Cerebellar nuclear complex (tissue), 1 donor: ENCODE results near the gene KIF26B.

ENCODE experiments used
- DNase-seq, 2 experiments: peaks; one replicate each; lab custom pipeline; 2025; lab: John Stamatoyannopoulos, UW

Gene KIF26B

DNA sequence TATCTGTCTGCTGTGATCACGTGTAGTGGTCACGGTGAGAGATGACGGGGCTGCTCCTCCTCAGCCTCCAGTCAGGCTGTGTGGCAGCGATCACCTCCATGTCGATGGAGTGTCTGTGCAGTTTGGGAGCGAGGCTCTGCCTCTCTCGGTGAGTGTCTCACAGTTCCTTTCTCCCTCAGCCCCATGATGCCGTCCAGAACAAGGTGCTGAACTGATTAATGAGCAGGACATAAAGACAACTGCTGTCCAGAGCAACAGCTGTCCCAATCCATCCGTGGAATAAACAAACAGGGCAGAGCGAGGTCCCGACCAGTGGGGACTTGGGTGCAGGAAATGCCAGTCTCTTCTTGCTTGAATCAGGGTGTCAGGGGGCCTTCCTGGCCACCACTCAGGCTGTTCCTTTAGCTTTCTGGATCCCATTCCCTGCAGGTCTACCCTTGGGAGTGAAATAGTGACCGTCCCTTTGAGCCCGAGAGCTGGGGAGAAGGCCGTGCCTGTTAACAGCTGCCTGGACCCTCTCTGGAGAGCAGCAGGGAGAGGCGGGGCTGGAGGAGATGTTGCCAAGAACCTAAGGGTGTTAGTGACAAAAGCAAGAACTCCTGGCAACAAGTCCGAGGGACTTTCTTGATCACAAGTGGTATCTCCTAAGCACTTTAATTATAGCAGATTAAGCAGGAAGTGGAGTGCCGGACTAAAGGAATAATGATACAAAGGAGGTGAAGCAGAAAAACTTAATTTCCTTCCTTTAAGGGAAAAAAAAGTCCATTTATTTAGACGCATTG is 443.9 kb downstream of the KIF26B start:
- DNase-seq: no peak

DNA sequence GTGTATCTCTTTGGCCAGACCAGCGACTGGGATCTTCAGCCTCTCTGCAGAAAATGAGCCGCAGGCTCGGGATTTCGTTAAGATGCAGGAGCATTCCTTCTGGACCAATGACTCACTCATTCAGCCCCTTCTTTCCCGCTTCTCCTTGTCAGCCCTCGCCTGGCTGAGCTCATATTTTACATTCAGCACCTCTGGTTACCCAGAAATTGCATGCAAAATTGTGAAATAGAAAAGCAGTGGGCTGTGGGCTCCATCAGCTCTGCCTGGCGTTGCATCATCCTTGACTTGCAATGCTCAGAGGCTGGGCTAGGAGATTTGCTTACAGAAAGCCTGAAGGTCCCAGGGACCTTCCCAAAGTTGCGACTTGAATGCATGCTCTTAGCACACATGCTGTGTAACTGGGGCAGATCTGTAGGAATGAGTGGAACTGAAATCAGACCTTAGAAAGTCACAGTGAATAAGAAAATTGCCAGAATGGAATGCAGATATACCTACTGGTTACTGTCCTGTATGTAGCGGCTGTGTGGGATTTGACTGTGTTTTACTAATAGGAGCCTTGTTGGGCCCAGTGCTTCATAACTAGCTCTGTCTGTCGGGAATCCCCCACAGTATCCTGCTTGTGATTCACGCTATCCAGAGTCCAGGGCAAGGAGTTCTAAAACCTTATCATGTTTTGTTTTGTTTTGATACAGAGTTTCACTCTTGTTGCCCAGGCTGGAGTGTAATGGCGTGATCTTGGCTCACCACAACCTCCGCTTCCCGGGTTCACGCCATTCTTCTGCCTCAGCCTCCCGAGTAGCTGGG is 444.8 kb downstream of the KIF26B start:
- no peak for DNase-seq

DNA sequence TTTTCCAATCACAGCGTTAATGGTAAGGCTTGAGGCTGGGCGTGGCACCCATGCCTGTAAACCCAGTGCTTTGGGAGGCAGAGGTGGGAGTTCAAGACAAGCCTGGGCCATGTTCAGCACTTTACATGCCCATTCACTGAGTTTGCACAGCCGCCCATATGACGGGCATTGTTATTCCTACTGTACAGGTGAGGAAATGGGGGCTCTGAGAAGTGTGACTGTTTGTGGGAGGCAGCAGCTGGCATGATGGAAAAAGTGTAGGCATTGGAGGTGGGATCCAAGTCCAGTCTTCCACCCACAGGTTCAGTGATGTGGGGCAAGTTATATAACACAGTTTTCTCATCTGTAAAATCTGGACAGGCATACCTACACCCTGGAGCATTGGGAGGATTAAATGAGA is 445.9 kb downstream of the KIF26B start:
- no peak for DNase-seq

DNA sequence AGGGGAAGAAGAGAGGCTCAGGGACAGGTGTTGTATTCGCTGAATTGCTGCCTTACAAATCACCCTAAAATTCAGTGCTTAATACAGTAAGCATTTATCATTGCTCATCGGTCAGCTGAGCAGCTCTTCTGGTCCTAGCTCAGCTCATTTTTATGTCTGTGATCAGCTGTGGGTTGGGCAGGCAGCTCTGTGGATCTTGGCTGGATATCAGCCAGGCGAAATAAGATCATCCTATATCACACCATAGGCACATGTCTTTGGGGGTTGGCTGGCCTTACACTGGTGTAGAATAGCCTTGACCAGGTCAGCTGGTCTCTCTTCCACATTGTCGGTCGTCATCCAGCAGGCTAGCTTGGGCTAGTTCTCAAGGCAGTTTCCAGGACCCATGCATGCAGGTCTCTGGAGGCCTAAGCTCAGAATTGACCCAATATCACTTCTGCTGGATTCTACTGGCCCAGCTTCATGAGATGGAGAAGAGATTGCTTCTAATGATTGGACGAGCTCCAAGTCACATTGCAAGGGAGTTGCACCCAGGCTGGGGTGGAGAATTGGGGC is 448.6 kb downstream of the KIF26B start:
- no peak for DNase-seq

DNA sequence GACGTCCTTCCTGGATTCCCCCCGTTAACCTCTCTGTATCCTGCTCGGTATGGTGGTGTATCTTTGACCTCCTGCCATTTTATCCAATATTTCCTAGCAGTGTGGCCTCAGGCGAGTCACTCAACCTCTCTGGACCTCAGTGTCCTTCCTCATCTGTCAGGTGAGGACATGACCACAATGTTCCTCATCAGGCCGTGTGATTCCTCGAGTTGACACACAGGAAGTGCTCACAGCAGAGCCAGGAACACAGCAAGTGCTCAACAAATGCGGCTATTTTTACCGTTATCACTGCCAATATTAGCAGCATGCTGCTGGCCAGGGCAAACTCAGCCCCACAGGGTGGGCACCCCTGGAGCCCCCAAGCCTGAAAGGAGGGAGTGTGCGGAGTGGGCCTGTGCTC is 450.2 kb downstream of the KIF26B start:
- DNase-seq: no peak

DNA sequence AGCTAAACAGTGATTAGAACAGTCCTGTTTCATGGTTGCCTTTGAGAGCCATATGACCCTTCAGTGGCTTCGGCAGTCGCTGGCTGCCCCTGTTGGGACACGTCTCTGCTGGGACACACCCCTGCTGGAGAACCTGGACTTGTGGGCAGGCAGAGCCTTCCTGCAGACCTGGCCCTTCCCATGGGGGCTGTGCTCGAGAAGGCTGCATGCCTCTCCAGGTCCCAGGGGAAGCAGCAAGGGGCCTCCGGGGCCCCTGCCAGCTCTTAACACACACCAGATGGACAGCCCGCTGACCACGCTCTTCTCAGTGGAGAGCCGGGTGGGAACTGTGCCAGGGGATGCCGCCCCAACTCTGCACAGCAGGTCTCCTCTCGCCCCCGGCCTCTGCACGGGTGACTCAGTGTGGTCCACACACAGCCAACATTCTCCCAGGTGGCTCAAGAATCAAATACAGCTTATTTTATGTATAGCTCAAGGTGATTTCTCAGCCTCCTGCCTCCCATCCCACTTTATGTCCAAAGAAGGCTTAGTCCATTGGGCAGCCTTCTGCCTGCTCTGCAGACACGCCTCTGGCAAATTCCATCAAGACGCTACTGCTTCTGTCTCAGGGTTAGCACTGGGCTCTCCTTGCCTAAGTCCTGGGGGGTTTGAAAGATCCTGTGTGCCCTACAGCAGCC is 450.8 kb downstream of the KIF26B start:
- peak in 1 of 2 experiments; percentile 43 for DNase-seq

DNA sequence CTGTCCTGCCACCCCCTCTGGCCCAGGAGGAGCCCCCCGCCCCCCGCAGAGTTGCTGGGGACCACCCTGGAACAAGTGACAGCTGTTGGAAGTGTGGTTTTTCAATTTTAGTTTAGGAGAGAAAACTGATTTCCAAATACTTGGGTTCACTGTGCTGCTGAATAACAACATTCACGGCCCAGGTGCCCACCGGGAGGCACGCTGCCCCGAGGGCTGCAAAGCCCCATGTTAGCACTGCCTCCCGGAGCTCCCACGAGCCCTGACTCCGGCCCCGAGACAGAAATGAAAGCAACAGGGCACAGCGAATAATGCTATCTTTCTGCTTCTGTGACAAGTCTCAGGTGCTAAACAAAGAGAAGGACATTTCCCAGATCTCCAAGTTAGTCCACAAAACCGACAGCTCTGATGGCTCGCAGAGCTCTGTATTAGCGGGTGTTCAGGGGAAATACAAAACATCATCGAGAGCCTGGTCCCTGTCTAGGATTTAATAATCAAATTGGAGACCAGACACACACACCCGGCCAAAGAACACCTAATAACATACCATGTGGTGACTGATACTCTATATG is 451.5 kb downstream of the KIF26B start:
- DNase-seq: no peak

DNA sequence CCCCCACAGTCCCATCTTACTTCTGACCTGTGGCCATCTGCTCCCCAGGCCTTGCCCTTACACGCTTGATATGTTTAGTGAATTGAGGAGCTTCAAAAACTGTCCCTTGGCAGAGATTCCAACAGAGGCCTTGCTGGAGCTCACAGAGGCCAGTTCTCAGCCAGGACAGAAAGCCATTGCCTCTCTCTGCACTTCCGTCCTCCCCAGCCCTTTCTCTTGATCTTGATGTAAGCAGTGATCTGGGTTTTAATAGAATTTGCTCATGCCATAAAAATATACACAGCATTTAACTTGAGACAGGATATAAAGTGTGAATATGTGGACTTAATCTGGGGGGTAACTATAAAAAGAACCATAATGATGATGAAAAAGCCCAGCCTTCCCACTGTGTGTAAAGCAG is 453.5 kb downstream of the KIF26B start:
- DNase-seq: no peak

DNA sequence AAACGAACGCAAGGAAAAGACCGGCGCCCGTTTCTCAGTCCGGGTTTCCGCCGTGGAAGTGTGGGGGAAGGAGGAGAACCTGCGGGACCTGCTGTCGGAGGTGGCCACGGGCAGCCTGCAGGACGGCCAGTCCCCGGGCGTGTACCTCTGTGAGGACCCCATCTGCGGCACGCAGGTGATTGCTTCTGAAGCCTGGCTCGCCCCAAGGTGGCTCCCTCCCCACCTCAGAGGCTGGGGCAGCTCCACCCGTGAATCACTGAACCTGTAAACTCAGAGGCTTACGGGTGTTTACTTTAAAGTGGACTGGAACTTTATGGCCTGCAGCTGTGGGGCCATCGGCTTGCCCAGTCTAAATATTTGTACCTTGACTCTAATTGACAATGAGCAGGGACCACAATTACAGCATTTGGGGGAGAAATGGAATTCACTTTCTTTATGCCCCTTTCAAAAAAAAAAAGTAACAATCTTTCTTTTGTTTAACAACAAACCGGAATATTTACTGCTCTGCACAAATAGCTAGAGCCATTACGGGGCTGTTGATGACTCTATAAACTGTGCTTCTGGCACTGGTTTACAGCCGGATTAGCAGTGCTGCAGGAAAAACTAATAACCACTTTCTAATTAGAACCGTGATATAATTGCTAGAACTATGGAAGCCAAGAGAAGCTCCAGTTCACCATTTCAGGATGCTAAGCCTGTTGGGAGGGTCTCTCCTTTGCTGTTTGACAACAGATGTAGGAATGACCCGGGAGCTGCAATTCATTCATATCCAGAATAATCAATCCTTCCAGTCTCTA is 454.8 kb downstream of the KIF26B start:
- no peak for DNase-seq

DNA sequence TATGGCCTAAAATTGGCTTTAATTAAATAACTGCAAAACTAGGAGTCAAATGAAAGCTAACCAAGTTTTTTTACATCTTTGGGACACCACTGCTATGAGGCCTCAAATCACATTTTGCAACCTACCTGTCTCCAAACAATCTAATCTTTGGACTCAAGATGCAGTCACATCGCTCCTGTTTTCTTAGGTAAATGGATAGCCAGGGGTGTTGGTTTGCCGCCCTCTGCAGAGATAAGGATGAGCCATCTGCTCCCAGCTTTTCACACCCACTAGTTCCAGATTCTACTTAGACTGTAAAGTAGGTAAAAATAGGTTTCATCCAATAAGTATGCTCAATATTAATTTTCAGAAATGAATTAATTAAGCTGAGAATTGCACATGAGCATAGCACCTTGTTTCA is 456.5 kb downstream of the KIF26B start:
- no peak for DNase-seq

DNA sequence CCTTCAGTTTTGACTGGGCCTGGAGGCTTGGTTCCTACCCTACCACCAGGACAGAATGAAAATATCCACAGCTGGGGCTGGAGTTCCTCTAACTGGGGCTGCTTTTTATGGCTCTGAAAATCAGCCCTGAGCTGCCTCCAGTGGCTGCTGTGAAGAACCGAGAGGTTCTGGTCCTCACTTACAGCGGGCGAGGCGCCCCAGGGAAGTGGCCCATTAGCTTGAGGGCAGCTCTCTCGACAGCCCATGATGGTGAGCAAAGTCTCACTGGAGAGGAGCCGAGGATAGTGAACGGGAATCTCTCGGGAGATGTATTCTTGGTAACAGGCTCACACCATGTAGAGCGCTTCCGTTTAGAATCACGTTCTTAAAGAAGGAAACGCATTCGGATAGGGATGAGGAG is 459.7 kb downstream of the KIF26B start:
- DNase-seq: no peak

DNA sequence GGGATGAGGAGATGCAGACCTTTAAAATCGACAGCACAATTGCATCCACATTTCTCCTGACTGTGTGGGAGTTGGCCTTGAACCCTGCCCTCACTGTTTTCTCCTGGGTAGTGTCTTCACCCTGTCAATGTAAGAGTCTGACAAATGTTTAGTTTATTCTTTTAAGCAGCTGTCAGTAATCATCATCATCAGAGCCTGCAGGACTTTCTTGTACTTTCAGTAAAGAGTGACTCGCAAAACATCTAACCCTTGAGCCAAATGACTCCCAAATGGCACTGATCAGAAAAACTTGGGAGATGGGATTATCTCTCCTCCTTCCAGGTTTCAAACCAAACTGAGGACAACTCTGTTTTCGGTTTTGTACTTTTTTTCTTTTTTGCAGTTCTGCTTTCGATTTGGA is 460.2 kb downstream of the KIF26B start:
- no peak for DNase-seq

DNA sequence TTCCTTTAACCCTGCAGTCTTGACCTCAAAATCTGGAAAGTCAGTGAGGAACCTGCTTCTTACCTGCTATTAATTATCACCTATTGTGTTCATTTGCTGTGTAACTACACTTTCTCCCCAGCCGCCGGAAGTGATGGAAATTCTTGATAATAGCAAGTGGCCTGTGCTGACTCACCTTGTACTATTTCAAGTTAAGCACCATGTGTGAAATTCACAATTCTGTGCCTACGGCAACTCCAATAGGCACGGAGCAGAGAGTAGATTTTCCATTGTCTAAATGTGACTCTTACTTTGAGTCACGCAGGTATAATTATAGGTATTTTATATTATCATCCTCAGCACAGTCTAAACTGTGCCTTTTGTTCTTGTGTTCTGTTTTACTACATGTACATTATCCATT is 466.8 kb downstream of the KIF26B start:
- DNase-seq: no peak

DNA sequence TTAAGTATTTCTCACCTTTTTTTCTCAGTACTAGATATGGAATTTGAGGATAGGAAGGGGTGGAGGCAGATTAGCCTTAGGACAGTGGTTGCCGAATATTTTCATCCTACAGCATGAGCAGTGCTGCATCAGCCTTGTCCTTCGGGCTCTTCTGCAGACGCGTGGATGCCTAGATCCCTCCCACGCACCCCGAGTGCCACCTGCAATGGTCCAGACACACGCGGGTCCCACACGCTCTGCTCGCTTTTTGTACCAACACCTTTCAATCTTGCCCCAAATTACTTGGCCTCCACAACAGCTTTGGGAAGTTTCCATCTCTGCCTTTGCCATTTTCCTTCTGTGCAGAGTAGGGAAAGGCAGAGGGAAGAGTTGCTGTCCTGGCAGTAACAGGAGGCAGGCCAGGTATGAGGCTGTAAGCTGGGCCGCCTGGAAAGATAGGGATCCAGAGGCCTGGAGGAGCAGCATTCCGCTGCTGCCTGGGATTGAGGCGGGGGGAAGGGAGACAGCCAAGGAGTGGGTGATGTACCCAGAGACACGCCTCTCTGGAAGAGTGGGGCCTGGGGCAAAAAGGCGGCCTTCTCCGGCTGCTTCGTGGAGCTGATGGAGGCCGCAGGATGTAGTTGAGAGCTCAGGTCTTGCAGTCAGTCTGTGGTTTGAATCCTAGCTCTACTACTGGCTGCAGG is 467.7 kb downstream of the KIF26B start:
- DNase-seq: no peak

DNA sequence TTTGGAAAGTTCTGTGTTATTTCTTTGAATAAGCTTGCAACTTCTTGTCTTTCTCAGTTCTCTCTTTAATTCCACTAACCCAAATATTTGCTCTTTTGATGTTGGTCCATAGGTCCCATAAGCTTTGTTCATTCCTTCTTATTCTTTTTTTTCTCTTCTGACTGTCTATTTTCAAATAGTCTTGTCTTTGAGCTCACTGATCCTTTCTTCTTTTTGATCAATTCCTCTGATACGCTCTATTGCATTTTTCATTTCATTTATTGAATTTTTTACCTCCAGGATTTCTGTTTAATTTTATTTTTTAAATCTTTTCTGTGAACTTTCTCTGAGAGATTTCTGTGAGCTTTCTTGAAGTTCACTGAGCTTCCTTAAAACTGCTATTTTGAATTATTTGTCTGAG is 486.6 kb downstream of the KIF26B start:
- DNase-seq: no peak

DNA sequence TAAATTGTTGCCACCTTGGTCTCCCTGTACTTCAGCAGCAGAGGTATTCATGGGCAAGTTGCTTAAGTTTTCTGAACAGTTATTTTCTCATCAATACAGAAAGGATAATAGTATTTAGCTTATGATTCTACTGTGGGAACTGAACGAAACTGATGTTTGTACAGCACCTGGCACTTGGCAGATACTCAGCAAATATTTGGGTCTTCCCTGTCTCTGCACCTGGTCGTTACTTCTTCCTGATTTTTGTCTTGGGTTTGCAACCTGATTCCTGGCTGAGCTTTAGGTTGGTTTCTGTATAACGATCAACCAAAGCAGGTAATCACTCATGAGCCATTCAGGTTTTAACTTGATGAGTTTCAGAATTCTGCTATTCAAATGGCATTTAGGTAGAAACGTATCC is 490.6 kb downstream of the KIF26B start:
- no peak for DNase-seq

DNA sequence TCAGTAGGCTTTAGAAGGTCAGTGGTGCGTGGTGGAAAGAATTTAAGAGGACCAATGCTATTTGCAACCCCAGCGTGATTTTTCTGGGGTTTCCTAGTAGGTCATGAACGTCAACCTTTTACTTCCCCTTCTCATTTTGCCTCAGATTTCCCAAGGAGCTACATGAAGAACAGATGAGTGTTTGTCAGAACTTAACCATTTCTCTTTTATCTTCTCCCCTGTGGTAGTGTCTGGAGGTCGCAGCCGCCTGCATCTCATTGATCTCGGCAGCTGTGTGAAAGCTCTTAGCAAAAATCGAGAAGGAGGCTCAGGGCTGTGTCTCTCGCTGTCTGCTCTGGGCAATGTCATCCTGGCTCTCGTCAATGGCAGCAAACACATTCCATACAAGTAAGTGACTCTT is 491.1 kb downstream of the KIF26B start:
- no peak for DNase-seq

DNA sequence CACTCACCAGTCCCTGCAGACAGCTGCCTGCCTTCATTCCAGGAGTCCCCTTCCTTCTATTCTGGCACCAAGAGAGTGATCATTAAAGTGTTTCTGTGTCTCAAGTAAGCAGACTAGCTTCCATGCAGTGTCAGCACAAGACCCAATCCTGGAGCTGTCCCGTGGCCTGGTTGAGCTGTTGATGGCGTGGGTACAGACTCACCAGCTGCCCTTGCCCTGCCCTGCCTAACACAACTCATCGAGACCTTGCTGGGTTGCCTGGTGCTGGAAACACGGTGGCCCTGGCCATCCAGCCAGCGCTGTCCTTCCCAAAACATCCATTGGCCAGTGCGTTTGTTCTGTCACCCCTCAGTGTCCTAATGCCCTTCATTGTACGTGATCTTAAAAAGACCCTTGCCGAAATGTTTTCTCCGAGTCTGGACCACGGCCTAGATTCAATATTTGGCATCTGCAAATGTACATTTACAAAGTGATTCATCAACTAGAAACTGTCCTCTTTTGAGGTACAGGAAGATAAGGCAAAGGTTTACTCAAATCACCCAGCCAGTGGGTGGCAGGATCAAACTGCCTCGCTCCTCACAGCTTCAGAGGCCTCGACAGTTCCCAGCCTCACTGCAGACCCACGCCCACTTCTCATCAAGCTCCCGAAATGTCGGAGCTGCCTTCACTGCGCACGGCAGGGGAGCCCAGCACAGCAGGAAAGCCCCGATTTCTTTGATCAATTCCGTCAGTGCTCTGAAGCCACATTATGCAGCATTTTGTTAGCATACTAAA is 494.2 kb downstream of the KIF26B start:
- no peak for DNase-seq

DNA sequence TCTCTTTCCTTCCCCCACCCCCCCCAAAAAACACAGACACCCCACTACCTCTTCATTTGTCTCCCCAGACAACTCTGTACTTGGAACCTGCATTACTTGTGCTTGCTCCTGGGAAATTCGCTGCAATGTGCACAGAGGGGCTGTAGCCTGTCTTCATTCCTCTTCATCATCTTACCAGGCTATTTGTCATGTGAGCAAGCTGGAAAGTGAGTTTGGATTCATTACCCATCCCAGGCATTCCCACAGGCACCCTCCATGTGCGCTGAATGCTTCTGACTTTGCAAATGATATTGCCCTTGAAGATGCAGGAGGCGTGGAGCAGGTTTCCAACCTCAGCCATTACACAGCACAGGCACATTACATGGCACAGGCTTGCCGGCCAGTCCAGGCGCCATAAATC is 494.9 kb downstream of the KIF26B start:
- no peak for DNase-seq

DNA sequence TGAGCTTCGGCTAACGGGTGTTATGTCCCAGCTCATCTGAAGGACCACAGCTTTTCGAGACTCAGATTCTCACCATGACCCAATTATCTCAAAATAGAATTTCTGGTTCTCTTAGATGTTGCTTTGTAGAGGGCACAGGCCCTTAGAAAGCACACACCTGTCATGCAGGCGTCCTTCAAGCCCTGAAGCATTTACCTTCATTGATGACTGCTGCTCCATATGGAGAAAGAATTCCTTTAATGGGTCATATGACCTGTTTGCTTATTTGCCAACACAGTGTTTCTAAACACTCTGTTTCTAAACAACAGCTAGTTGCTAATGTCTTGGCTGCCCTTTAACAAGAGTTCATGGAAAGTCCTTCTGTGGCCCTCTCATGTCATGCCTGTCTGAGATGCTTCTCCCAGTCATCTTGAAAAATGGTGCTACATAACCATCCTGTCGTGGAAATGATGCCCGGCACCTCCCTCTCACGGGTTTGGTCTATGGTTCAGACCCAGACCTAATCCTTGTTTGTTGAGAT is 495.7 kb downstream of the KIF26B start:
- no peak for DNase-seq
